Suprapubic skin (tissue), 3 donors: ENCODE data around the gene OTUD5.
A peak's percentile ranks its signal among the peaks of the same experiment; 100 is the strongest.

Source experiments
- CTCF ChIP-seq, 2 donors: fragments of 200-600 bp in 1 of 2; fragments of 450-650 bp in 1 of 2; sonication (generic) in 1 of 2; IDR thresholded peaks; one replicate each; pipeline ENCODE4 v1.5.1; 2016 to 2019; ENCODE audit warnings: antibody characterized with exemption in 2 of 2, mild to moderate bottlenecking in 1 of 2, moderate library complexity in 1 of 2
- POLR2AphosphoS5 ChIP-seq, 3 donors: sonication (generic); formaldehyde crosslinking; IDR thresholded peaks; one replicate each; pipeline ENCODE4 v1.6.1; 2017; ENCODE audit warnings: antibody characterized with exemption in 3 of 3

- TF ChIP-seq CTCF (IDR thresholded peaks at IDR 0.05) (no peak), POLR2AphosphoS5 (IDR thresholded peaks at IDR 0.05) (peak; percentile 2 to 68 (median 20))
These were observed 59.6 kb downstream of the OTUD5 start, which contains the start of the genes PQBP1 and TIMM17B for GRCh38 chrX:48897625-48898306.
